Pancreas (tissue), 10 donors: ENCODE measurements around the gene FAM50B. TPM values are rescaled to one million over a fixed set of nuclear protein-coding genes. Genes with fewer than 3 reads are reported as not detected.

Source experiments
- ATAC-seq, 4 donors: fragments of 200-7000 bp; cut with Tn5 transposase; one replicate each; pipeline versions ENCODE4 v1.8.0 to v1.9.1; 2020; ENCODE audit warnings: mild to moderate bottlenecking in 4 of 4, moderate library complexity in 4 of 4
- DNase-seq, 6 donors: peaks; one replicate each; pipeline ENCODE4 v3.0.0-alpha.2; 2020
- FAIRE-seq: peaks from 2 replicates; lab custom pipeline; 2012; peaks lifted over from hg19 to GRCh38; lab: Jason Lieb, UNC
- H3K27ac ChIP-seq, 4 donors: fragments of 200-600 bp; sonication (generic); 1 replicate in 3 of 4; 2 replicates in 1 of 4; pipeline versions ENCODE4 v1.5.0 to v1.8.0; 2020
- H3K27me3 ChIP-seq, 4 donors: fragments of 200-600 bp; one replicate each; pipeline ENCODE4 v1.8.0; 2021
- H3K36me3 ChIP-seq, 3 donors: fragments of 200-600 bp; sonication (generic) in 1 of 3; one replicate each; pipeline versions ENCODE4 v1.5.0 to v1.8.0; 2020 to 2021
- H3K4me1 ChIP-seq, 3 donors: fragments of 200-600 bp; one replicate each; pipeline ENCODE4 v1.8.0; 2021
- H3K4me3 ChIP-seq, 4 donors: fragments of 200-600 bp; sonication (generic) in 2 of 4; one replicate each; pipeline versions ENCODE4 v1.5.0 to v1.8.0; 2020 to 2021
- H3K9me3 ChIP-seq, 4 donors: fragments of 200-600 bp; one replicate each; pipeline ENCODE4 v1.8.0; 2021
- CTCF ChIP-seq, 4 donors: fragments of 200-600 bp; sonication (generic) in 3 of 4; IDR thresholded peaks; one replicate each; pipeline versions ENCODE4 v1.5.0 to v1.8.0; 2021; ENCODE audit warnings: antibody characterized with exemption in 4 of 4
- WGBS, 2 donors: extraction: QIAGEN DNeasy Blood & Tissue Kit; methylation state at CpG; one replicate each; pipeline ENCODE4 v1.1.7; 2013; 5-methylcytosine and 5-hydroxymethylcytosine counted together
- intact Hi-C, 3 donors: fragments of 100-400 bp; cut with DNase I; formaldehyde crosslinking; loops; one replicate each; pipeline versions ENCODE4 v1.11.1 to v1.14.2; 2022
- polyA plus RNA-seq, 2 donors: library from polyadenylated mRNA; stranded (reverse); fragments of 200-250 nt; gene quantifications; one replicate each; pipeline ENCODE4 v1.2.3, GENCODE V29; 2013
- total RNA-seq, 6 donors: library from RNA; stranded (reverse); fragmentation: NEBNext Ultra II Directional in 4 of 6; extraction: Animal tissue kit (Norgen Biotek cat#: 25700) in 4 of 6; gene quantifications; one replicate each; pipeline versions ENCODE4 v1.2.1 to v1.2.4, GENCODE V29; 2021 to 2023
- donor health status: healthy with polysubstance abuse.
- donor health status: DM: no; HTN: no; CAD: no; lungs with moderate emphysema.
- donor health status: DM: no; HTN: no; CAD: no.
- donor health status: control.
- donor health status: control.
- donor health status: Bipolar disorder and iron deficiency.
- donor health status: DM: yes; HTN: yes; CAD: no.
- donor health status: DM: no; HTN: no; CAD: no.
- donor health status: DM: no; HTN: no; CAD: no.
- donor health status: DM: yes; HTN: yes; CAD: no.

FAM50B gene
- total and polyA plus RNA-seq, 8 donors: 3.6 to 9.7 (median 5.9) TPM

DNA sequence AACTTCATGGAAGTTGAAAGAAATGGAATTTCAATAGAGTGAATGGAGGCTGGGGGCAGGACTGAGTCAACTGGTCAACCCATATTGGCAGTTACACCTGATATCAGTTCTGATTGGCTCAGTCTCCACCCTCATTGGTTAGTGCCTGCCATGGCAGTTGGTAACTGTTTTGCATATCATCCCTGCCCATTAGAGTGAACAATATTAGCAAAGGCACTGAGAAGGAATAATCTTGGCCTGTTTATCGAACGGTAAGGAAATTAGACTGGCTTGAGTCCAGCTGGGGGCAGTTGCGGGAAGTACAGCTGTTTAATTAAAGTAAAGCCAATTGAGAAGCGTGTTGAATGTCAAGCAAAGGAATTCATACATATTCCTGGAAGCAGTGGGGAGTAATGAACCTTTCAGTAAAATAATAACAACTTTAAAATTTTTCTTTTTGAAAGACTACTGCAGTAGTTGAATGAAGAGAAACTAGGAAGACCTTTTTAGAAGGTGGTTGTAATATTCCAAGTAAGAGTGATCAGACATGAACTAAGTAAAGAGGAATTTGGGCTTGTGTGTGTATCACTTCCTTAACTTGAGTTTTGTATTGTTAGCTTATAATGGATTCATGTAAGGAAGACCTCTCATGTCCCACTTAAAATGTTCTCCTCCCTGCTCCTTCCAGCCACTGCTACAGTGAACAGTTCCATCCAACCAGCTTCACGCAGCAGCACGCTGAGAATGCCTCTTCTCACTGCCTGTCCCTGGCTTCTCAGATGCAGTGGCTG lies 17.2 kb upstream of the FAM50B start:
- no peak for FAIRE-seq
- intact Hi-C loops: no loop called here
- no peak for ATAC-seq
- Histone ChIP-seq H3K27me3 (no peaks in the 10 kb centered on the region), H3K4me1 (peaks cover under 1 to 22% (median 5%) of the 10 kb centered on the region in 3 donors), H3K4me3 (no peak overlapping the region), H3K9me3 (no peaks in the 10 kb centered on the region), H3K36me3 (no peaks in the 10 kb centered on the region), H3K27ac (no peak overlapping the region)
- WGBS, 2 donors: 51 to 61% methylated on average over 6 of the region's 6 CpGs
- no peak for TF ChIP-seq CTCF (IDR thresholded peaks at IDR 0.05)
- no peak for DNase-seq

DNA sequence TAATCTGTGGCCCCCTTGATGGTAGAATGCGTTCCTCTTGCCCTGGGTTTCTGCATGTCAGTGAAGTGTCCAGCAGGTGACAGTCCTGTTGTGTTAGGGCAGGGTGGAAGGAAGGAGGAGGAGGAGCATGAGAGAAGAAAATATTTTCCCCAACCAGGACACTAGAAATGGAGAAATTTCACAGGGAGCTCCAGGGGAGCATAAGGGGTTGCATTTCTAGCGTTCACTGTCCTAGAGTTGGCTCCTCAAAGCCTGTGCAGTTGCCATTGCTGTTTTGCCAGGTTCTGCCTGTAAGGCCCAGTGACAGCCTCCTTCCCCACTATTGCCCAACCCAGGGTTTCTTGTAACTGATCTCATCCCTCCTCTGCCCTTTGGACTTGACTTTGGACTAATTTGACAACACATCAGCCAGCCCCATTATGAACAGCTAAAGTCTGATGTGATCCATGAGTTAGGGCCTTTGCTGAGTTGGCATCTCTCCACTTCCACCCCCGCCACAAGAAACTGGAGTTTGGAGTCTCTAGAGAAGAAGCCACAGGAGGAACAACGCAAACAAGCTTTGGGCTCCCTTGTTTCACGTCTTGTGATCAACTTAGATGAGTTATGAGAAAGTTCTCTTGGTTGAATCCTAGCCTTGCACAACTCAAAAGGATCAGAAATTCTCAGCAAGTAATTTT lies 14.0 kb upstream of the FAM50B start:
- ATAC-seq (peak; percentile 87 to 96 (median 93)), DNase-seq (peak in 3 of 6 donors; percentile 51 to 55 (median 54)), FAIRE-seq (no peak)
- H3K27me3 ChIP-seq: no peaks in the 10 kb centered on the region
- no peaks in the 10 kb centered on the region for H3K9me3 ChIP-seq
- no peak overlapping the region for H3K4me3 ChIP-seq
- H3K4me1 ChIP-seq: peaks cover 0 to 22% (median 5%) of the 10 kb centered on the region in 3 donors
- 71 to 84% methylated on average over 5 of the region's 5 CpGs for WGBS, 2 donors
- peak overlapping the region in 2 of 4 donors; percentile 28 to 42 for H3K27ac ChIP-seq
- TF ChIP-seq CTCF (IDR thresholded peaks at IDR 0.05): no peak
- intact Hi-C loops: no loop called here
- H3K36me3 ChIP-seq: no peaks in the 10 kb centered on the region

- peaks cover 0 to 22% (median 5%) of the 10 kb centered on the region in 3 donors for H3K4me1 ChIP-seq
- no peak for DNase-seq
- no peaks in the 10 kb centered on the region for H3K36me3 ChIP-seq
- intact Hi-C loops: no loop called here
- peak in 1 of 4 donors; percentile 5 for ATAC-seq
- H3K27me3 ChIP-seq: no peaks in the 10 kb centered on the region
- no peak for TF ChIP-seq CTCF (IDR thresholded peaks at IDR 0.05)
- FAIRE-seq: no peak
- 90 to 95% methylated on average over 5 of the region's 5 CpGs for WGBS, 2 donors
- no peak overlapping the region for H3K4me3 ChIP-seq
- H3K9me3 ChIP-seq: no peaks in the 10 kb centered on the region
- peak overlapping the region in 1 of 4 donors; percentile 28 for H3K27ac ChIP-seq
These were observed 13.4 kb upstream of the FAM50B start for GRCh38 chr6:3835785-3836184.

GRCh38 chr6:3836566-3836965 lies 12.6 kb upstream of the FAM50B start:
- WGBS, 2 donors: 75 to 89% methylated on average over 3 of the region's 3 CpGs
- TF ChIP-seq CTCF (IDR thresholded peaks at IDR 0.05): no peak
- FAIRE-seq (no peak), ATAC-seq (no peak), DNase-seq (no peak)
- no peaks in the 10 kb centered on the region for H3K27me3 ChIP-seq
- peaks cover 0 to 21% (median 5%) of the 10 kb centered on the region in 3 donors for H3K4me1 ChIP-seq
- intact Hi-C loops: no loop called here
- H3K27ac ChIP-seq: no peak overlapping the region
- H3K4me3 ChIP-seq: no peak overlapping the region
- H3K36me3 ChIP-seq: no peaks in the 10 kb centered on the region
- no peaks in the 10 kb centered on the region for H3K9me3 ChIP-seq
